A673 (cell line): ENCODE measurements around the gene ASPSCR1. TPM values are rescaled to one million over a fixed set of nuclear protein-coding genes. Genes with fewer than 3 reads are reported as not detected.
A peak's percentile ranks its signal among the peaks of the same experiment; 100 is the strongest.

Experiments
- BruUV-seq: library from RNA; stranded (reverse); fragments of 400-500 nt; replicated peaks from 2 replicates; lab custom pipeline; 2021; lab: Mats Ljungman, UMichigan
- CTCF ChIA-PET: fragments of 300-600 bp; sonication (Branson Sonifier 250); formaldehyde crosslinking; loops from one replicate; lab custom pipeline; 2022; ENCODE audit warnings: antibody characterized with exemption; lab: Charles Lee
- POLR2A ChIA-PET: fragments of 300-600 bp; sonication (Branson Sonifier 250); formaldehyde crosslinking; loops from one replicate; lab custom pipeline; 2022; ENCODE audit warnings: antibody characterized with exemption; ENCODE audit not compliant: low non-redundant PET; lab: Charles Lee
- DNase-seq: peaks from one replicate; pipeline ENCODE4 v3.0.0-alpha.2; 2015; ENCODE audit warnings: low spot score
- H3K27ac ChIP-seq: fragments of 200-600 bp; sonication (generic); 2 replicates; pipeline ENCODE4 v1.5.1; 2016; ENCODE audit warnings: mixed run types, low read depth, mild to moderate bottlenecking, mixed read lengths, antibody characterized with exemption, low read length; ENCODE audit not compliant: poor library complexity, severe bottlenecking
- H3K27me3 ChIP-seq: fragments of 200-600 bp; sonication (generic); replicated peaks from 2 replicates; pipeline ENCODE4 v1.6.1; 2017; ENCODE audit warnings: mixed run types, low read depth, mild to moderate bottlenecking, mixed read lengths, antibody characterized with exemption, low read length; ENCODE audit not compliant: insufficient read depth, poor library complexity
- H3K36me3 ChIP-seq: fragments of 200-600 bp; sonication (generic); 2 replicates; pipeline ENCODE4 v1.6.1; 2016; ENCODE audit warnings: mixed run types, mild to moderate bottlenecking, mixed read lengths, antibody characterized with exemption, low read length; ENCODE audit not compliant: insufficient read depth, poor library complexity, severe bottlenecking
- H3K4me1 ChIP-seq: fragments of 200-600 bp; sonication (generic); 2 replicates; pipeline ENCODE4 v1.6.1; 2017; ENCODE audit warnings: mixed run types, mild to moderate bottlenecking, mixed read lengths, antibody characterized with exemption, low read length; ENCODE audit not compliant: insufficient read depth, poor library complexity, severe bottlenecking
- H3K4me3 ChIP-seq: fragments of 200-600 bp; sonication (generic); 2 replicates; pipeline ENCODE4 v1.5.1; 2016; ENCODE audit warnings: low read depth, mixed run types, mild to moderate bottlenecking, mixed read lengths, low read length; ENCODE audit not compliant: poor library complexity, severe bottlenecking
- H3K9me3 ChIP-seq: fragments of 200-600 bp; sonication (generic); 2 replicates; pipeline ENCODE4 v1.6.1; 2016; ENCODE audit warnings: mixed run types, low read depth, mild to moderate bottlenecking, mixed read lengths, antibody characterized with exemption, low read length; ENCODE audit not compliant: poor library complexity, severe bottlenecking
- CTCF ChIP-seq: fragments of 300-800, 200-600 bp; sonication (generic); conservative IDR thresholded peaks from 2 replicates; pipeline ENCODE4 v1.5.1; 2017; ENCODE audit warnings: low read depth, mild to moderate bottlenecking, antibody characterized with exemption, low read length, moderate library complexity, mixed read lengths
- EZH2 ChIP-seq: fragments of 200-600 bp; sonication (generic); IDR thresholded peaks from 2 replicates; pipeline ENCODE4 v1.6.1; 2017; ENCODE audit warnings: borderline replicate concordance, low read depth, mild to moderate bottlenecking, mixed read lengths, antibody characterized with exemption, low read length; ENCODE audit not compliant: poor library complexity, severe bottlenecking
- intact Hi-C: fragments of 100-400 bp; cut with micrococcal nuclease; formaldehyde crosslinking; loops from one replicate; pipeline ENCODE4 v1.10.0; 2022; ENCODE audit not compliant: unreplicated experiment
- total RNA-seq: library from RNA; stranded (reverse); gene quantifications from 2 replicates; pipeline ENCODE4 v1.2.3, GENCODE V29; 2021

Gene ASPSCR1
- total RNA-seq, 1 experiment from 2014 or later: 46.2 TPM

GRCh38 chr17:82055023-82055964 is 77.9 kb downstream of the ASPSCR1 start:
- POLR2A ChIA-PET: no interaction called here

GRCh38 chr17:82055965-82056728 is 78.7 kb downstream of the ASPSCR1 start:
- Histone ChIP-seq H3K27ac (no peak overlapping the region), H3K36me3 (peaks cover 60% of the 10 kb centered on the region), H3K9me3 (no peaks in the 10 kb centered on the region), H3K27me3 (no peaks in the 10 kb centered on the region), H3K4me3 (no peak overlapping the region), H3K4me1 (peaks cover 9% of the 10 kb centered on the region)
- no TSS peak for BruUV-seq
- DNase-seq: no peak
- POLR2A ChIA-PET: no interaction called here
- TF ChIP-seq CTCF: no peak
- TF ChIP-seq EZH2: no peak
- intact Hi-C loops: no loop called here
- CTCF ChIA-PET: interaction anchor here (0.6 kb wide), 1 partner anchor 150 kb away, joined by 4 read pairs; no protein-coding TSS in a partner anchor

More at GRCh38 chr17:82055023-82055964, 77.9 kb downstream of the ASPSCR1 start:
- TF ChIP-seq EZH2: no peak
- TF ChIP-seq CTCF: no peak
- Histone ChIP-seq H3K4me1 (peaks cover 9% of the 10 kb centered on the region), H3K4me3 (no peak overlapping the region), H3K9me3 (no peaks in the 10 kb centered on the region), H3K27me3 (no peaks in the 10 kb centered on the region), H3K27ac (no peak overlapping the region), H3K36me3 (peaks cover 53% of the 10 kb centered on the region)
- intact Hi-C loops: no loop called here
- CTCF ChIA-PET: interaction anchor here (0.6 kb wide), 1 partner anchor 151 kb away, joined by 4 read pairs; no protein-coding TSS in a partner anchor
- BruUV-seq: no TSS peak
- DNase-seq: peak; percentile 49

GRCh38 chr17:82056729-82057621 is 79.5 kb downstream of the ASPSCR1 start:
- no peaks in the 10 kb centered on the region for H3K9me3 ChIP-seq
- intact Hi-C loops: no loop called here
- H3K4me3 ChIP-seq: no peak overlapping the region
- ChIA-PET CTCF (no interaction called here), POLR2A (no interaction called here)
- no peak for TF ChIP-seq EZH2
- no peak for TF ChIP-seq CTCF
- H3K36me3 ChIP-seq: peaks cover 65% of the 10 kb centered on the region
- DNase-seq: no peak
- BruUV-seq: TSS peak; percentile 38
- no peak overlapping the region for H3K27ac ChIP-seq
- peaks cover 9% of the 10 kb centered on the region for H3K4me1 ChIP-seq
- no peaks in the 10 kb centered on the region for H3K27me3 ChIP-seq
